Measurements from ENCODE around the gene SPTLC1.
"Not testable (repeated sequence)": the region's sequence is repeated elsewhere in the genome, so short reads cannot be mapped to it uniquely, and the experiment has no call there.

Gene SPTLC1

DNA sequence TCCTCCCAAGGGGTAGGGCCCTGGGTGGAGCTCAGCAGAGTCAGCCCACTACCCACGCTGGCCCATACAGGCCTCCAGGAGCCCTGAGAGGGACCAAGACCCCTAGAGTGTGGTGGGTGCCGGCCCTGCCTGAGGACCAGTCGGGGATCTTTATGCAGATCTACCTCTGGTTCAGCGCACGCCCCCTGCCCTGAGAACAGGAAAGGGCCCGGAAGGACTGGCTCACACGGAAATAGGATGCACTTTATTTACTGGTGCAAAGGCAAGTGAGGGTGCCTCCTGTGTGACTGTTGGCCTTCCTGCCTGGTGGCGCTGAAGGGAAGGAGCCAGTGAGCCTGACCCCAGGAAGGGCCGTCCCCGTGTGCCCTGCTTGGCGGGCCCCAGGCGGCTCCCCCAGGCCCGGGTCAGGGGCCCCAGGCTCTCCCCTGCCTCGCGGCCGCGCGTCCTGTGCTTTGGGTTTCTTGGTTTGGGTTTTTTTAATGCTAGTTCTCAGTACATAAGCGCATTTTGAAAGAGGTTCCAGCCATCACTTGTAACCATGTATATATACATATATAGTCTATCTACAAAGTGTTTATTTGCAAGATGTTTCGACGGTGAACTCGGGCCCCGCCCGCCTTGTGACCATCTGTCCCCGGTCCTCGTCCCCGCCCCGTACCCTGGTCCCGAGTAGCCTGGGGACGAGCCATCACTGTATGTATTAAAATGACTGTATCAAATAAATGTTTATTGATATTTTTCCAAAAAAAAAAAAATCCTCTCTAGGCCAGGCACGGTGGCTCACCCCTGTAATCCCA lies 88.8 kb downstream of the SPTLC1 start:
- no peak for DNase-seq

DNA sequence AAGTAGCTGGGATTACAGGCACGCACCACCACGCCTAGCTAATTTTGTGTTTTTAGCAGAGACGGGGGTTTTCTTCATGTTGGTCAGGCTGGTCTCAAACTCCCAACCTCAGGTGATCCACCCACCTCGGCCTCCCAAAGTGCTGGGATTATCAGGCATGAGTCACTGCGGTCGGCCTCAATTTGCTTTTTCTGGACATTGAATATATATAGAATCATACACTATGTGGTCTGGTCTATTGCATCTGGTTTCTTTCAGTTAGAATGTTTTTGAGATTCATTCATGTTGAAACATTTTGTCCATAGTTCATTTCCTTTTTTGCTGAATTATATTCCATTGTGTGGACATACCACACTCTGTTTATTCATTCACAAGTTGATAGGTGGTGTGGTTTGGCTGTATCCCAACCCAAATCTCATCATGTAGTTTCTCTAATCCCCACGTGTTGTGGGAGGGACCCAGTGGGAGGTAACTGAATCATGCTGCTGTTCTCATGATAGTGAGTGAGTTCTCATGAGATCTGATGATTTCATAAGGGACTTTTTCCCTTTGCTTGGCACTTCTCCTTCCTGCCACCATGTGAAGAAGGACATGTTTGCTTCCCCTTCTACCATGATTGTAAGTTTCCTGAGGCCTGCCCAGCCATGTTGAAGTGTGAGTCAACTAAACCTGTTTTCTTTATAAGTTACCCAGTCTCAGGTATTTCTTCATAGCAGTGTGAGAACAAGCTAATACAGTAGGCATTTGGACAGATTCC lies 93.2 kb downstream of the SPTLC1 start:
- DNase-seq = not testable (repeated sequence)

GRCh38 chr9:92019658-92020057 lies 95.6 kb downstream of the SPTLC1 start:
- no peak for DNase-seq

DNA sequence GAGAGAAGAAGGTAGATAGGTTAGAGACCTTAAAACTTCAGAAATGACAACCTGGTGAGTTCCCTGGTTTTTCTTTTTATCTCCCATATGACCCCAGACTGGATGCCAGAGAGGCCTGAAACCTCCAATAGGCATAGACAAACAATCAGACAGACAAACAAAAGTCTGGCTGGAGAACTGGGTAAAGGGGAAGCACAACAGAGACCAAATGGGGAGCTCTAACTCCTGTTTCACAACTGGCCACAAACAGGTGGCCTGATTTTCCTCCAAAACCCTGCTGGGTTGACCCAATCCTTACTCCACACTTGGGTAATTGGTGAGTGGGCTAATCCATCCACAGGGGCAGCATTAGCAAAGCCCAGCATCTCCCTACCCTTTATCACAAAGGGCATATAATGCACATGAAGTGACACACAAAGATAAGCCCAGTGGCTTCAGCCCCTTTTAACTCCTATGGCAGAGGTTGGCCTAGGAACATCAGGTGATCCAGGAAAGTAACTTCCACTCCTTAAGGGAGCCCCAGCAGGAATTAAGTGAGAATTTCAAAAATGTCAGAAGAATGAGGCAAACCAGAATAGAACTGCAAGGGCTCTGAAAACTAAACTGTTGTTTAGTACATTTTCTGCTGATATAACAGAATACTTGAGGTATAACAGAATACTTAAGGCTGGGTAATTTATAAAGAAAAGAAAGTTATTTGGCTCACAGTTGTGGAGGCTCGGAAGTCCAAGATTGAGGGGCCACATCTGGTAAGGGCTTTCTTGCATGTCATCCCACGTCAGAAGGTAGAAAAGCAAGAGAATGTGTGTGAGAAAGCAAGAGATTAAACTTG lies 104.3 kb downstream of the SPTLC1 start:
- DNase-seq = no peak

- not testable (repeated sequence) for DNase-seq
Measured at GRCh38 chr9:92010253-92010652, 105.0 kb downstream of the SPTLC1 start.

DNA sequence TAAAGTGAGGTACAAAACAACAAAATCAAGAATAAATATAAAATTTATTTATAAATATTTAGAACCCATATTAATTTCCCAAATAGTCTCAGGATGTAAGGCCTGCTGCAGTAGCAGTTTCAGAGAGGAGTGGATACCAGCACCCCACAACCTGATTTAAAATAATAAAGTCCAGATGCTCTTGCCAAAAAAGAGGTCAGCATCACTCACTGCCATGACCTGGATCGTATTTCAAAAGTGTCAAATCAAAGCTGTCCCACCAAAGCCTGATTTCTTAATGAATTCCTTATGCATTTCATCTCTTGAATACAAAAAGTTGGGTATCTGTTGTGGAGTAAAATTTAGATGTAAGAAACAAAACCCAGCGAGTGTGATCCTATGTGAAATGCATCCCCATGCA lies 107.2 kb downstream of the SPTLC1 start:
- DNase-seq = no peak

GRCh38 chr9:92004045-92004392 lies 111.2 kb downstream of the SPTLC1 start:
- no peak for DNase-seq

- no peak for DNase-seq
Measured at GRCh38 chr9:92003308-92004044, 111.7 kb downstream of the SPTLC1 start.

DNA sequence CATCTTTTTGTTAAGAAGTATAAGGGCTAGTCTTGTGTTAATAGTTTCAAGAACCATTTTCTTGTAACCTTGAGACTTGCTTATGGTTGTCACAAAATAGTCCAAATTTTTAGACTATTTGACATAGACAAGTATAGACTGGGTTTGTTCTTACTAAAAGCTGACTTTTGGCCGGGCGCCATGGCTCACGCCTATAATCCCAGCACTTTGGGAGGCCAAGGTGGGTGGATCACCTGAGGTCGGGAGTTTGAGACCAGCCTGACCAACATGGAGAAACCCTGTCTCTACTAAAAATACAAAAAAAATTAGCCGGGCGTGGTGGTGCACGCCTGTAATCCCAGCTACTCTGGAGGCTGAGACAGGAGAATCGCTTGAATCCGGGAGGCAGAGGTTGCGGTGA lies 113.3 kb downstream of the SPTLC1 start:
- DNase-seq = not testable (repeated sequence)

DNA sequence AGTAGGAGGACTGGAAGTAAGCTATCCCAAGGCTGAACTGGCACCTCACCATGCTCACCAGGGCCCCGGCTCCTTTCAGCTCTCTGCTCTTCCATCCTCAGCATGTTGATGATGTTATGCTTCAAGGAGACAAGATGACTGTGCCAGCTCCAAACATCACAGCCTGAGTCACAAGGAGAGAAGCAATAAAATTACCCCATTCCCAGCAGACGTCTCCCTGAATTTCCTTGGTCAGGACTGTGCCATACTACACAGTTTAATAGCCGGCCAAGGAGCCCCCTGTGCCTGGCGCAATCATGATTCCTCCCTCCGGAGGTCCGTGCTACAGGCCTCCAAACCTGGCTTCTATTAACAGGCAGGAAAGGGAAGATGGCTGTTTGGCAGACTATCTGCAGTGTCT lies 114.0 kb downstream of the SPTLC1 start:
- DNase-seq = no peak

GRCh38 chr9:91995000-91995655 lies 120.1 kb downstream of the SPTLC1 start:
- no peak for DNase-seq

DNA sequence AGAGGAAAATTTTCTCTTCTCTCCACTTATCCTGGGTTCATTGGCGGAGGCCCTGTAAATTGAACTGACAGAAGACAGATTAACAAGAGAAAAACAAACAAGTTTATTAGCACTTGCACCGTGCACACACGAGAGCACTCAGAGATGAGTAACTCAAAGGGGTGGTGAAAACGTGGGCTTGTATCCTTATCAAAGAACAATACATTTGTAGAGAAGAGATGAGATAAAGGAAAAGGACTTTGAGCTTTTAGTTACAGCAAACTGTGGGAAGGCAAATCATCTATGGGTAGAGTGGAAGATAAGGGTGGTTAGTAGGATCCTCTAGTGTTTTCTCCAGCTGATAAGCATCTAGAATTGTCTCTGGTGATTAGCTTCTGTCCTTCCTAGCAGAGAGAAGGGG lies 120.8 kb downstream of the SPTLC1 start:
- DNase-seq = no peak

- no peak for DNase-seq
Measured at GRCh38 chr9:91992461-91993041, 122.7 kb downstream of the SPTLC1 start.

GRCh38 chr9:91991721-91992341 lies 123.4 kb downstream of the SPTLC1 start:
- DNase-seq = no peak

GRCh38 chr9:91986248-91986647 lies 129.0 kb downstream of the SPTLC1 start:
- DNase-seq = no peak

GRCh38 chr9:91985692-91986091 lies 129.5 kb downstream of the SPTLC1 start:
- no peak for DNase-seq

Measured in CD4-positive, alpha-beta T cell treated with Interleukin-4 for 4 hours (primary cell).